GM23338 (cell line): ENCODE data around the gene BICC1. TPM values are rescaled to one million over a fixed set of nuclear protein-coding genes. Genes with fewer than 3 reads are reported as not detected.

Experiments used
- ATAC-seq: fragments of 200-7000 bp; cut with Tn5 transposase; 3 replicates; pipeline ENCODE4 v1.9.1; 2020
- DNase-seq: peaks from one replicate; pipeline ENCODE4 v3.0.0-alpha.2; 2015; ENCODE audit warnings: low spot score
- H2AFZ ChIP-seq: fragments of 200-600 bp; sonication (generic); 2 replicates; pipeline ENCODE4 v1.8.0; 2016; ENCODE audit warnings: antibody characterized with exemption, mild to moderate bottlenecking, moderate library complexity
- H3F3A ChIP-seq: fragments of 200-600 bp; sonication (generic); replicated peaks from 2 replicates; pipeline ENCODE4 v1.8.0; 2017; ENCODE audit warnings: antibody characterized with exemption, mixed run types, low read depth
- H3K27ac ChIP-seq: fragments of 200-600 bp; sonication (generic); 2 replicates; pipeline ENCODE4 v1.6.1; 2016; ENCODE audit warnings: low read depth
- H3K27me3 ChIP-seq: fragments of 200-600 bp; sonication (generic); 2 replicates; pipeline ENCODE4 v1.8.0; 2016; ENCODE audit warnings: mild to moderate bottlenecking, mixed run types, moderate library complexity; ENCODE audit not compliant: insufficient read depth
- H3K36me3 ChIP-seq: fragments of 200-600 bp; sonication (generic); 2 replicates; pipeline ENCODE4 v1.8.0; 2016; ENCODE audit warnings: mild to moderate bottlenecking; ENCODE audit not compliant: insufficient read depth
- H3K4me1 ChIP-seq: fragments of 200-600 bp; sonication (generic); 2 replicates; pipeline ENCODE4 v1.8.0; 2016; ENCODE audit warnings: mild to moderate bottlenecking, moderate library complexity; ENCODE audit not compliant: insufficient read depth
- H3K4me2 ChIP-seq: fragments of 200-600 bp; sonication (generic); 2 replicates; pipeline ENCODE4 v1.7.1; 2017; ENCODE audit warnings: mixed run types
- H3K4me3 ChIP-seq: fragments of 200-600 bp; sonication (generic); 2 replicates; pipeline ENCODE4 v1.6.1; 2016; ENCODE audit warnings: mixed run types
- H3K79me2 ChIP-seq: fragments of 200-600 bp; sonication (generic); replicated peaks from 2 replicates; pipeline ENCODE4 v1.8.0; 2017; ENCODE audit warnings: mild to moderate bottlenecking; ENCODE audit not compliant: insufficient read depth
- H3K9me2 ChIP-seq: fragments of 200-600 bp; sonication (generic); 2 replicates; pipeline ENCODE4 v1.8.0; 2017; ENCODE audit not compliant: insufficient read depth
- H4K20me1 ChIP-seq: fragments of 200-600 bp; sonication (generic); replicated peaks from 2 replicates; pipeline ENCODE4 v1.8.0; 2017; ENCODE audit warnings: mild to moderate bottlenecking; ENCODE audit not compliant: insufficient read depth
- H3K27ac Mint-ChIP-seq: 2 replicates; pipeline ENCODE4 v1.8.0; 2020; ENCODE audit warnings: inconsistent platforms, mild to moderate bottlenecking, moderate library complexity, mixed read lengths
- H3K27me3 Mint-ChIP-seq: 3 replicates; pipeline ENCODE4 v1.8.0; 2022; ENCODE audit warnings: low read depth, mild to moderate bottlenecking, moderate library complexity, mixed read lengths, inconsistent platforms; ENCODE audit not compliant: insufficient read depth, poor library complexity
- H3K36me3 Mint-ChIP-seq: 3 replicates; pipeline ENCODE4 v1.8.0; 2021; ENCODE audit warnings: low read depth, mild to moderate bottlenecking, inconsistent platforms, moderate library complexity, mixed read lengths
- H3K4me1 Mint-ChIP-seq: 3 replicates; pipeline ENCODE4 v1.8.0; 2020; ENCODE audit warnings: mild to moderate bottlenecking, inconsistent platforms, mixed read lengths
- H3K4me3 Mint-ChIP-seq: 3 replicates; pipeline ENCODE4 v1.8.0; 2021; ENCODE audit warnings: moderate library complexity, mild to moderate bottlenecking, inconsistent platforms, mixed read lengths
- H3K9me3 Mint-ChIP-seq: 3 replicates; pipeline ENCODE4 v1.8.0; 2020; ENCODE audit warnings: moderate library complexity, mild to moderate bottlenecking, inconsistent platforms, mixed read lengths
- CREB1 ChIP-seq: fragments of 250-450 bp; sonication (Bioruptor Pico); IDR thresholded peaks from 2 replicates; pipeline ENCODE4 v1.5.0; 2020; ENCODE audit warnings: low read depth, mild to moderate bottlenecking, moderate library complexity
- EZH2phosphoT487 ChIP-seq: fragments of 200-600 bp; sonication (generic); IDR thresholded peaks from one replicate; pipeline ENCODE4 v1.8.1; 2018; ENCODE audit warnings: antibody characterized with exemption; ENCODE audit not compliant: unreplicated experiment
- JUNB ChIP-seq: IDR thresholded peaks from one replicate; pipeline ENCODE4 v1.6.1; 2016; ENCODE audit warnings: antibody characterized with exemption; ENCODE audit not compliant: unreplicated experiment
- NANOG ChIP-seq: IDR thresholded peaks from 2 replicates; pipeline ENCODE4 v1.6.1; 2016; ENCODE audit warnings: antibody characterized with exemption, borderline replicate concordance
- ZNF114 ChIP-seq: fragments of 250-450 bp; sonication (Bioruptor Pico); IDR thresholded peaks from 2 replicates; pipeline ENCODE4 v1.5.0; 2020; ENCODE audit warnings: mild to moderate bottlenecking, moderate library complexity
- ZNF331 ChIP-seq: fragments of 250-450 bp; sonication (Bioruptor Pico); IDR thresholded peaks from 2 replicates; pipeline ENCODE4 v1.5.0; 2020; ENCODE audit warnings: low read depth, mild to moderate bottlenecking, moderate library complexity
- polyA plus RNA-seq: library from polyadenylated mRNA; unstranded; fragments of >200 nt; fragmentation: Nextera tagmentation; extraction: Ambion mirVana; gene quantifications from 2 replicates; pipeline ENCODE4 v1.2.1, GENCODE V29; 2016
- total RNA-seq: library from RNA; depleted of rRNA; stranded (reverse); fragments of >200 nt; shearing (Covaris generic); gene quantifications from 2 replicates; pipeline ENCODE4 v1.2.3, GENCODE V29; 2014
- TF ChIP-seq, protein P1 (sequence below): IDR thresholded peaks from 2 replicates; pipeline ENCODE4 v1.6.1; 2016; ENCODE audit warnings: antibody characterized with exemption
- TF ChIP-seq, protein P2 (sequence below): fragments of 250-450 bp; sonication (Bioruptor Pico); IDR thresholded peaks from 2 replicates; pipeline ENCODE4 v1.5.0; 2020; ENCODE audit warnings: mild to moderate bottlenecking, moderate library complexity
- TF ChIP-seq, protein P3 (sequence below): IDR thresholded peaks from one replicate; pipeline ENCODE4 v1.6.1; 2018; ENCODE audit warnings: antibody characterized with exemption; ENCODE audit not compliant: unreplicated experiment

BICC1 gene
- total and polyA plus RNA-seq, 2 experiments from 2014 or later: 1.3 to 2.2 TPM

GRCh38 chr10:58576751-58577436 lies 64.2 kb downstream of the BICC1 start:
- Histone ChIP-seq H3K4me3 (no peak overlapping the region), H4K20me1 (no peaks in the 10 kb centered on the region), H3K4me2 (no peak overlapping the region), H3K4me1 (peaks cover 5% of the 10 kb centered on the region; the same call in 1 of the 2 replicates), H3K36me3 (no peaks in the 10 kb centered on the region), H3K27me3 (no peaks in the 10 kb centered on the region), H3K27ac (no peak overlapping the region), H3K9me2 (0 out of 2 replicates have a peak, but pooled peaks cover 3% of the 10 kb centered on the region), H2AFZ (peak overlapping the region; percentile 50; the same call in 1 of the 2 replicates), H3K79me2 (no peaks in the 10 kb centered on the region; the same call in 1 of the 2 replicates), H3F3A (no peaks in the 10 kb centered on the region)
- TF ChIP-seq JUNB (no peak), EZH2phosphoT487 (no peak), NANOG (no peak), ZNF114 (no peak), ZNF331 (CRISPR knock-in tag) (no peak), CREB1 (CRISPR knock-in tag) (no peak)
- TF ChIP-seq, protein P1, sequence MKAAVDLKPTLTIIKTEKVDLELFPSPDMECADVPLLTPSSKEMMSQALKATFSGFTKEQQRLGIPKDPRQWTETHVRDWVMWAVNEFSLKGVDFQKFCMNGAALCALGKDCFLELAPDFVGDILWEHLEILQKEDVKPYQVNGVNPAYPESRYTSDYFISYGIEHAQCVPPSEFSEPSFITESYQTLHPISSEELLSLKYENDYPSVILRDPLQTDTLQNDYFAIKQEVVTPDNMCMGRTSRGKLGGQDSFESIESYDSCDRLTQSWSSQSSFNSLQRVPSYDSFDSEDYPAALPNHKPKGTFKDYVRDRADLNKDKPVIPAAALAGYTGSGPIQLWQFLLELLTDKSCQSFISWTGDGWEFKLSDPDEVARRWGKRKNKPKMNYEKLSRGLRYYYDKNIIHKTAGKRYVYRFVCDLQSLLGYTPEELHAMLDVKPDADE: no peak
- TF ChIP-seq, protein P2, sequence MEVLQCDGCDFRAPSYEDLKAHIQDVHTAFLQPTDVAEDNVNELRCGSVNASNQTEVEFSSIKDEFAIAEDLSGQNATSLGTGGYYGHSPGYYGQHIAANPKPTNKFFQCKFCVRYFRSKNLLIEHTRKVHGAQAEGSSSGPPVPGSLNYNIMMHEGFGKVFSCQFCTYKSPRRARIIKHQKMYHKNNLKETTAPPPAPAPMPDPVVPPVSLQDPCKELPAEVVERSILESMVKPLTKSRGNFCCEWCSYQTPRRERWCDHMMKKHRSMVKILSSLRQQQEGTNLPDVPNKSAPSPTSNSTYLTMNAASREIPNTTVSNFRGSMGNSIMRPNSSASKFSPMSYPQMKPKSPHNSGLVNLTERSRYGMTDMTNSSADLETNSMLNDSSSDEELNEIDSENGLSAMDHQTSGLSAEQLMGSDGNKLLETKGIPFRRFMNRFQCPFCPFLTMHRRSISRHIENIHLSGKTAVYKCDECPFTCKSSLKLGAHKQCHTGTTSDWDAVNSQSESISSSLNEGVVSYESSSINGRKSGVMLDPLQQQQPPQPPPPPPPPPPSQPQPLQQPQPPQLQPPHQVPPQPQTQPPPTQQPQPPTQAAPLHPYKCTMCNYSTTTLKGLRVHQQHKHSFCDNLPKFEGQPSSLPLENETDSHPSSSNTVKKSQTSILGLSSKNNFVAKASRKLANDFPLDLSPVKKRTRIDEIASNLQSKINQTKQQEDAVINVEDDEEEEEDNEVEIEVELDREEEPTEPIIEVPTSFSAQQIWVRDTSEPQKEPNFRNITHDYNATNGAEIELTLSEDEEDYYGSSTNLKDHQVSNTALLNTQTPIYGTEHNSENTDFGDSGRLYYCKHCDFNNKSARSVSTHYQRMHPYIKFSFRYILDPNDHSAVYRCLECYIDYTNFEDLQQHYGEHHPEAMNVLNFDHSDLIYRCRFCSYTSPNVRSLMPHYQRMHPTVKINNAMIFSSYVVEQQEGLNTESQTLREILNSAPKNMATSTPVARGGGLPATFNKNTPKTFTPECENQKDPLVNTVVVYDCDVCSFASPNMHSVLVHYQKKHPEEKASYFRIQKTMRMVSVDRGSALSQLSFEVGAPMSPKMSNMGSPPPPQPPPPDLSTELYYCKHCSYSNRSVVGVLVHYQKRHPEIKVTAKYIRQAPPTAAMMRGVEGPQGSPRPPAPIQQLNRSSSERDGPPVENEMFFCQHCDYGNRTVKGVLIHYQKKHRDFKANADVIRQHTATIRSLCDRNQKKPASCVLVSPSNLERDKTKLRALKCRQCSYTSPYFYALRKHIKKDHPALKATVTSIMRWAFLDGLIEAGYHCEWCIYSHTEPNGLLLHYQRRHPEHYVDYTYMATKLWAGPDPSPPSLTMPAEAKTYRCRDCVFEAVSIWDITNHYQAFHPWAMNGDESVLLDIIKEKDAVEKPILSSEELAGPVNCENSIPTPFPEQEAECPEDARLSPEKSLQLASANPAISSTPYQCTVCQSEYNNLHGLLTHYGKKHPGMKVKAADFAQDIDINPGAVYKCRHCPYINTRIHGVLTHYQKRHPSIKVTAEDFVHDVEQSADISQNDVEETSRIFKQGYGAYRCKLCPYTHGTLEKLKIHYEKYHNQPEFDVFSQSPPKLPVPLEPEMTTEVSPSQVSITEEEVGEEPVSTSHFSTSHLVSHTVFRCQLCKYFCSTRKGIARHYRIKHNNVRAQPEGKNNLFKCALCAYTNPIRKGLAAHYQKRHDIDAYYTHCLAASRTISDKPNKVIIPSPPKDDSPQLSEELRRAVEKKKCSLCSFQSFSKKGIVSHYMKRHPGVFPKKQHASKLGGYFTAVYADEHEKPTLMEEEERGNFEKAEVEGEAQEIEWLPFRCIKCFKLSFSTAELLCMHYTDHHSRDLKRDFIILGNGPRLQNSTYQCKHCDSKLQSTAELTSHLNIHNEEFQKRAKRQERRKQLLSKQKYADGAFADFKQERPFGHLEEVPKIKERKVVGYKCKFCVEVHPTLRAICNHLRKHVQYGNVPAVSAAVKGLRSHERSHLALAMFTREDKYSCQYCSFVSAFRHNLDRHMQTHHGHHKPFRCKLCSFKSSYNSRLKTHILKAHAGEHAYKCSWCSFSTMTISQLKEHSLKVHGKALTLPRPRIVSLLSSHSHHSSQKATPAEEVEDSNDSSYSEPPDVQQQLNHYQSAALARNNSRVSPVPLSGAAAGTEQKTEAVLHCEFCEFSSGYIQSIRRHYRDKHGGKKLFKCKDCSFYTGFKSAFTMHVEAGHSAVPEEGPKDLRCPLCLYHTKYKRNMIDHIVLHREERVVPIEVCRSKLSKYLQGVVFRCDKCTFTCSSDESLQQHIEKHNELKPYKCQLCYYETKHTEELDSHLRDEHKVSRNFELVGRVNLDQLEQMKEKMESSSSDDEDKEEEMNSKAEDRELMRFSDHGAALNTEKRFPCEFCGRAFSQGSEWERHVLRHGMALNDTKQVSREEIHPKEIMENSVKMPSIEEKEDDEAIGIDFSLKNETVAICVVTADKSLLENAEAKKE (CRISPR knock-in tag): no peak
- TF ChIP-seq, protein P3, sequence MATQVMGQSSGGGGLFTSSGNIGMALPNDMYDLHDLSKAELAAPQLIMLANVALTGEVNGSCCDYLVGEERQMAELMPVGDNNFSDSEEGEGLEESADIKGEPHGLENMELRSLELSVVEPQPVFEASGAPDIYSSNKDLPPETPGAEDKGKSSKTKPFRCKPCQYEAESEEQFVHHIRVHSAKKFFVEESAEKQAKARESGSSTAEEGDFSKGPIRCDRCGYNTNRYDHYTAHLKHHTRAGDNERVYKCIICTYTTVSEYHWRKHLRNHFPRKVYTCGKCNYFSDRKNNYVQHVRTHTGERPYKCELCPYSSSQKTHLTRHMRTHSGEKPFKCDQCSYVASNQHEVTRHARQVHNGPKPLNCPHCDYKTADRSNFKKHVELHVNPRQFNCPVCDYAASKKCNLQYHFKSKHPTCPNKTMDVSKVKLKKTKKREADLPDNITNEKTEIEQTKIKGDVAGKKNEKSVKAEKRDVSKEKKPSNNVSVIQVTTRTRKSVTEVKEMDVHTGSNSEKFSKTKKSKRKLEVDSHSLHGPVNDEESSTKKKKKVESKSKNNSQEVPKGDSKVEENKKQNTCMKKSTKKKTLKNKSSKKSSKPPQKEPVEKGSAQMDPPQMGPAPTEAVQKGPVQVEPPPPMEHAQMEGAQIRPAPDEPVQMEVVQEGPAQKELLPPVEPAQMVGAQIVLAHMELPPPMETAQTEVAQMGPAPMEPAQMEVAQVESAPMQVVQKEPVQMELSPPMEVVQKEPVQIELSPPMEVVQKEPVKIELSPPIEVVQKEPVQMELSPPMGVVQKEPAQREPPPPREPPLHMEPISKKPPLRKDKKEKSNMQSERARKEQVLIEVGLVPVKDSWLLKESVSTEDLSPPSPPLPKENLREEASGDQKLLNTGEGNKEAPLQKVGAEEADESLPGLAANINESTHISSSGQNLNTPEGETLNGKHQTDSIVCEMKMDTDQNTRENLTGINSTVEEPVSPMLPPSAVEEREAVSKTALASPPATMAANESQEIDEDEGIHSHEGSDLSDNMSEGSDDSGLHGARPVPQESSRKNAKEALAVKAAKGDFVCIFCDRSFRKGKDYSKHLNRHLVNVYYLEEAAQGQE: no peak
- Mint-ChIP-seq H3K4me1 (no peaks in the 10 kb centered on the region), H3K36me3 (no peaks in the 10 kb centered on the region), H3K27ac (no peak overlapping the region), H3K27me3 (no peaks in the 10 kb centered on the region), H3K4me3 (no peak overlapping the region), H3K9me3 (no peaks in the 10 kb centered on the region)
- ATAC-seq: no peak
- no peak for DNase-seq
